Caco-2 (cell line): ENCODE results near the gene LTBP2. TPM values are rescaled to one million over a fixed set of nuclear protein-coding genes. Genes with fewer than 3 reads are reported as not detected.

Experiments used
- BruUV-seq: library from RNA; stranded (reverse); fragments of 400-500 nt; replicated peaks from 2 replicates; lab custom pipeline; 2021; lab: Mats Ljungman, UMichigan
- CTCF ChIA-PET: fragments of 300-600 bp; sonication (Branson Sonifier 250); formaldehyde crosslinking; loops from one replicate; lab custom pipeline; 2022; ENCODE audit warnings: antibody characterized with exemption; lab: Charles Lee
- POLR2A ChIA-PET: fragments of 300-600 bp; sonication (Branson Sonifier 250); formaldehyde crosslinking; loops from one replicate; lab custom pipeline; 2022; ENCODE audit warnings: antibody characterized with exemption; lab: Charles Lee
- DNase-seq, 2 experiments: peaks; one replicate each; pipeline versions ENCODE4 v3.0.0 to v3.0.0-alpha.2; 2020 to 2022
- H3K27me3 ChIP-seq: replicated peaks from 2 replicates; pipeline ENCODE4 v1.6.0; 2011; ENCODE audit warnings: low read length; ENCODE audit not compliant: control insufficient read depth, insufficient read depth
- H3K36me3 ChIP-seq: 2 replicates; pipeline ENCODE4 v1.5.1; 2011; ENCODE audit warnings: low read length; ENCODE audit not compliant: control insufficient read depth, insufficient read depth
- H3K4me1 ChIP-seq: fragments of 250-450 bp; sonication (Bioruptor Pico); 2 replicates; pipeline ENCODE4 v1.5.1; 2020; ENCODE audit warnings: mild to moderate bottlenecking
- H3K4me3 ChIP-seq: 2 replicates; pipeline ENCODE4 v1.5.1; 2011; ENCODE audit warnings: low read depth, mild to moderate bottlenecking, control low read depth, low read length
- H3K9me3 ChIP-seq: fragments of 250-450 bp; sonication (Bioruptor Pico); 2 replicates; pipeline ENCODE4 v1.5.1; 2020; ENCODE audit warnings: mild to moderate bottlenecking, moderate library complexity
- H3K27ac Mint-ChIP-seq: one replicate; pipeline ENCODE4 v1.8.0; 2022; ENCODE audit warnings: mixed read lengths; ENCODE audit not compliant: unreplicated experiment
- H3K27me3 Mint-ChIP-seq: one replicate; pipeline ENCODE4 v1.8.0; 2022; ENCODE audit warnings: mixed read lengths; ENCODE audit not compliant: insufficient read depth, unreplicated experiment
- H3K36me3 Mint-ChIP-seq: one replicate; pipeline ENCODE4 v1.8.0; 2022; ENCODE audit warnings: mild to moderate bottlenecking, mixed read lengths; ENCODE audit not compliant: insufficient read depth, unreplicated experiment
- H3K4me1 Mint-ChIP-seq: one replicate; pipeline ENCODE4 v1.8.0; 2022; ENCODE audit warnings: low read depth, mixed read lengths; ENCODE audit not compliant: unreplicated experiment
- H3K4me3 Mint-ChIP-seq: one replicate; pipeline ENCODE4 v1.8.0; 2022; ENCODE audit warnings: mild to moderate bottlenecking, moderate library complexity, mixed read lengths; ENCODE audit not compliant: unreplicated experiment
- H3K9me3 Mint-ChIP-seq: one replicate; pipeline ENCODE4 v1.8.0; 2022; ENCODE audit warnings: mixed read lengths; ENCODE audit not compliant: unreplicated experiment
- intact Hi-C: fragments of 100-400 bp; cut with micrococcal nuclease; formaldehyde crosslinking; loops from one replicate; pipeline ENCODE4 v1.10.0; 2022; ENCODE audit not compliant: unreplicated experiment
- total RNA-seq: library from RNA; stranded (reverse); gene quantifications from 2 replicates; pipeline ENCODE4 v1.2.3, GENCODE V29; 2022
- TF ChIP-seq, protein P1 (sequence below), 2 experiments: fragments of 200-600 bp in 1 of 2; IDR thresholded peaks; 1 replicate in 1 of 2; 2 replicates in 1 of 2; pipeline versions ENCODE4 v1.5.1 to v1.8.0; 2011 to 2022; ENCODE audit warnings: antibody characterized with exemption in 1 of 2, control low read depth in 1 of 2, inconsistent platforms in 1 of 2, low read depth in 1 of 2, low read length in 1 of 2, mild to moderate bottlenecking in 1 of 2, moderate library complexity in 1 of 2; ENCODE audit not compliant: insufficient read depth in 1 of 2, severe bottlenecking in 1 of 2, unreplicated experiment in 1 of 2

The LTBP2 gene
- total RNA-seq, 1 experiment from 2014 or later, result 0.86 TPM

DNA sequence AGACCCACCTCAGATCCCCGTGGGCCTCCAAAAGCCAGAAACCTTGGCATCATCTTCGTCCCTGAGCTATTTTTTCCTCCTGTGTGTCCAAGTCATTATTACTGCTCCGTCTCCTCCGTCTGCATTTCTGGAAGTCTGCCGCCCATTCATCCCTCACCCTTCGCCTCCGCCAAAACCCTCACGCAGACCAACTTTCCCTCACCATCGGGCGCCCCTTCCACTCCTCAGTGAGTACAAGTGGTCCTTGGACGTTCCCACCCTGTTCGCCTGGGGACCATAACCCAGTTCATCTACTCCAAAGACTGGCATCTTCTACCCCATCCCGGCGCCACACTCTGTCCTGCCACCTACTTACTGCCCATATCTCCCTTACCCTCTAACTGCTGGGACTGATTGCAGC lies 3.7 kb upstream of the LTBP2 start:
- H3K9me3 Mint-ChIP-seq, result no peaks in the 10 kb centered on the region
- peaks cover 8% of the 10 kb centered on the region for H3K4me1 Mint-ChIP-seq
- peaks cover 7% of the 10 kb centered on the region for H3K27me3 Mint-ChIP-seq
- H3K9me3 ChIP-seq, result no peaks in the 10 kb centered on the region
- no peak overlapping the region for H3K4me3 Mint-ChIP-seq
- no TSS peak for BruUV-seq
- H3K27me3 ChIP-seq, result no peaks in the 10 kb centered on the region
- ChIA-PET CTCF (interaction anchor here (1.0 kb wide), 1 partner anchor 17 kb away, joined by 3 read pairs; no protein-coding TSS in a partner anchor), POLR2A (no interaction called here)
- H3K36me3 Mint-ChIP-seq, result peaks cover 5% of the 10 kb centered on the region
- no peak overlapping the region for H3K4me3 ChIP-seq
- H3K4me1 ChIP-seq, result peaks cover 21% of the 10 kb centered on the region
- TF ChIP-seq, protein P1, sequence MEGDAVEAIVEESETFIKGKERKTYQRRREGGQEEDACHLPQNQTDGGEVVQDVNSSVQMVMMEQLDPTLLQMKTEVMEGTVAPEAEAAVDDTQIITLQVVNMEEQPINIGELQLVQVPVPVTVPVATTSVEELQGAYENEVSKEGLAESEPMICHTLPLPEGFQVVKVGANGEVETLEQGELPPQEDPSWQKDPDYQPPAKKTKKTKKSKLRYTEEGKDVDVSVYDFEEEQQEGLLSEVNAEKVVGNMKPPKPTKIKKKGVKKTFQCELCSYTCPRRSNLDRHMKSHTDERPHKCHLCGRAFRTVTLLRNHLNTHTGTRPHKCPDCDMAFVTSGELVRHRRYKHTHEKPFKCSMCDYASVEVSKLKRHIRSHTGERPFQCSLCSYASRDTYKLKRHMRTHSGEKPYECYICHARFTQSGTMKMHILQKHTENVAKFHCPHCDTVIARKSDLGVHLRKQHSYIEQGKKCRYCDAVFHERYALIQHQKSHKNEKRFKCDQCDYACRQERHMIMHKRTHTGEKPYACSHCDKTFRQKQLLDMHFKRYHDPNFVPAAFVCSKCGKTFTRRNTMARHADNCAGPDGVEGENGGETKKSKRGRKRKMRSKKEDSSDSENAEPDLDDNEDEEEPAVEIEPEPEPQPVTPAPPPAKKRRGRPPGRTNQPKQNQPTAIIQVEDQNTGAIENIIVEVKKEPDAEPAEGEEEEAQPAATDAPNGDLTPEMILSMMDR (IDR thresholded peaks at IDR 0.05; ENCODE audit: insufficient read depth in 1 of 2, low read depth in 1 of 2, low read length in 1 of 2, severe bottlenecking in 1 of 2, unreplicated experiment in 1 of 2), result no peak
- no peak overlapping the region for H3K27ac Mint-ChIP-seq
- no peak for DNase-seq
- no peaks in the 10 kb centered on the region for H3K36me3 ChIP-seq
- intact Hi-C loops, result loop anchor here (2.0 kb wide), 1 partner anchor 17 kb away; no protein-coding TSS in a partner anchor

DNA sequence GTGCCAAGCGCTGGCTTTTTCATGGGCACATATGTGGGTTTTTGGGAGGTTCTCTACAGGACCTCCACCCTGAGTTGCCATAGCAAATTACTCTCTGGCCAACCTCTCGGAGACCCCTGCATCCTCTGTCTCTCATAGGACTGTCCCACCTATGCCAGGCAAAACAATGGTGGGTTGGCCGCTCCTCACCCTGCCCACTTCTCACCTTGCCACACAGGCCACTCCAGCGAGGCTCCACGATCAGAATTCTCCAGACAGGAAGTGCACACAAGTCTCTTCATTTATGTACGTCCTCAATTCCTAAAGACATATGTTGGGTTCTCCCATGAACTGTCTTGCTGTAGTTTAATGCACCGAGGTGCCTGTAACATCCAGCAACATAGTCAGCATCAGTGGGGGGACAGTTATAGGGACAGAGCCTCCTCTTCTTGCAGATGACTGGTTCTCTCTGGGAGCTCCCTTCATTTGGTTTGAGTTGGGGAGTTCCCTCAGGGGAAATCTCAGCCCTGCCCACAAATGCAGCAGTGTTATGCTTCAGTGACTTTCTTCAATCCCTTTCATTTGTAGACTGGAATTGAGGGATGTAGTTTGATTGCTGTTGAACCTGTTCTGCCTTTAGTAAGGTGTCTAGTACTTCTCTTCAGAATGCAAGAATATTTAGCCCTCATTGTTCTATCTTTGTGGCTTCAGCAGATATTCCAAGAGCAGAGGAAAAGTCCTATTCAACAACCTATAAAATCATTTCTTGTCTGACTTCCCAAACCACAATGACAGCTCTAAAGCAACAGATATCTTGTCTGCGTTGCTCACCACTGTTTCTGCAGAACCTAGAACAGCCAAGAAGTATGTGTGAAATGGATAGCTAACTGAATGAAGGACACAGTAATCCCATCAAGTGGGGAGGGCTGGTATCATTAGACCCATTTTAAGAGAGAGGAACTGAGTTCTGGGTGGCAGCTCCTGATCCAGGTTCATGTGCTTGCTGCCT lies 2.8 kb upstream of the LTBP2 start:
- Histone ChIP-seq H3K4me1 (peaks cover 13% of the 10 kb centered on the region; the same call in 1 of the 2 replicates), H3K4me3 (no peak overlapping the region), H3K9me3 (no peaks in the 10 kb centered on the region), H3K36me3 (no peaks in the 10 kb centered on the region), H3K27me3 (no peaks in the 10 kb centered on the region)
- no peak overlapping the region for H3K4me3 Mint-ChIP-seq
- ChIA-PET POLR2A (no interaction called here), CTCF (interaction anchor here (0.6 kb wide), 1 partner anchor 345 kb away, joined by 4 read pairs; no protein-coding TSS in a partner anchor)
- intact Hi-C loops, result loop anchor here (2.0 kb wide), 1 partner anchor 18 kb away; no protein-coding TSS in a partner anchor
- no peak for DNase-seq
- H3K27me3 Mint-ChIP-seq, result peaks cover 7% of the 10 kb centered on the region
- peaks cover 3% of the 10 kb centered on the region for H3K4me1 Mint-ChIP-seq
- no peaks in the 10 kb centered on the region for H3K36me3 Mint-ChIP-seq
- BruUV-seq, result no TSS peak
- no peak overlapping the region for H3K27ac Mint-ChIP-seq
- H3K9me3 Mint-ChIP-seq, result no peaks in the 10 kb centered on the region
- TF ChIP-seq, protein P1 (IDR thresholded peaks at IDR 0.05; ENCODE audit: insufficient read depth in 1 of 2, low read depth in 1 of 2, low read length in 1 of 2, severe bottlenecking in 1 of 2, unreplicated experiment in 1 of 2), result no peak

DNA sequence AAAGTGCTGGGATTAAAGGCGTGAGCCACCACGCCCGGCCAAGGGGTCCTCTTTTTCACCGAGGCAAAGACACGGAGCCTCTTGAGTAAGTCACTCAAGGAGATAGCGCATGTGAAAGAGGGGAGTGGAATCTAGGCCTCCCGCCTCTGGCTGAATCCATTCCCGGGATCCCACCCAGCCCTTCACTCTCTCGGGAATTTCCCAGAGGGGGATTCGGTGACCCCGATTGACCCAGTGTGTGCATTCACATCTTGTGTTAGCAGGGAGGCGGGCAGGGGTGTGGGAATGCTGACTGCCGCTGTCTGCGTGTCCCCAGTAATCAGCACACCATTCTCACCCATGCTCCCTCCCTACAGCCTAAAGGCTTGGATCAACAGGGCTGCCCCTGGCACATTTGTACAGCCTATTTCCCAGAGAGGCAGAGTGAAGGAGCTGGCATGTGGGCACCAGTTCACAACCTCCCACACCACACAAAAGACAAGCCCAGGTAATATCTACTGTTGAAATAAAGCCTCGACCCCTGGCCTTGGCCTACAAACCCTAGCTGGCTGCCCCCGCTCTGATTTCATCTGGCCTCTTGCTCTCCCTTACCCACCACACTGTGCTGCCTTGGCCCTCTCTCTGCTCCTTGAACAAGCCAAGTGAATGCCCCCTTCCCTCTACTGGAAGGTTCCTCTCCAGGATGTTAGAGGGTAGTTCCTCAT lies 1.3 kb upstream of the LTBP2 start:
- TF ChIP-seq, protein P1 (IDR thresholded peaks at IDR 0.05; ENCODE audit: insufficient read depth in 1 of 2, low read depth in 1 of 2, low read length in 1 of 2, severe bottlenecking in 1 of 2, unreplicated experiment in 1 of 2), result no peak
- H3K27me3 Mint-ChIP-seq, result peaks cover 7% of the 10 kb centered on the region
- Histone ChIP-seq H3K4me3 (no peak overlapping the region), H3K36me3 (no peaks in the 10 kb centered on the region), H3K4me1 (peaks cover 2% of the 10 kb centered on the region; the same call in 1 of the 2 replicates), H3K9me3 (no peaks in the 10 kb centered on the region), H3K27me3 (no peaks in the 10 kb centered on the region)
- ChIA-PET POLR2A (no interaction called here), CTCF (interaction anchor here (1.1 to 1.7 kb wide), 4 partner anchors 9 to 191 kb away, joined by 4 to 8 read pairs (median 4); no protein-coding TSS in a partner anchor)
- H3K4me1 Mint-ChIP-seq, result peaks cover 10% of the 10 kb centered on the region
- DNase-seq, result no peak
- BruUV-seq, result no TSS peak
- peak overlapping the region; percentile 74 for H3K4me3 Mint-ChIP-seq
- peak overlapping the region; percentile 47 for H3K27ac Mint-ChIP-seq
- H3K36me3 Mint-ChIP-seq, result no peaks in the 10 kb centered on the region
- intact Hi-C loops, result loop anchor here (2.0 kb wide), 1 partner anchor 99 kb away; the partner anchor contains the start of genes AREL1 and FCF1
- H3K9me3 Mint-ChIP-seq, result no peaks in the 10 kb centered on the region
